Right atrium auricular region (tissue), 2 donors: Measurements from ENCODE around the gene STXBP2. TPM values are rescaled to one million over a fixed set of nuclear protein-coding genes. Genes with fewer than 3 reads are reported as not detected.

ENCODE experiments used
- DNase-seq: peaks from one replicate; pipeline ENCODE4 v3.0.0-alpha.2; 2019; ENCODE audit warnings: low spot score
- H3K27ac ChIP-seq, 2 donors: fragments of 200-600 bp; sonication (generic); 1 replicate in 1 of 2; 2 replicates in 1 of 2; pipeline ENCODE4 v1.5.1; 2016 to 2019
- H3K27me3 ChIP-seq, 2 donors: fragments of 200-600 bp; sonication (generic); one replicate each; pipeline versions ENCODE4 v1.5.1 to v1.6.0; 2017 to 2019
- H3K36me3 ChIP-seq: fragments of 200-600 bp; sonication (generic); one replicate; pipeline ENCODE4 v1.5.1; 2016
- H3K4me1 ChIP-seq, 2 donors: fragments of 200-600 bp; sonication (generic); one replicate each; pipeline versions ENCODE4 v1.5.1 to v1.6.0; 2017 to 2019
- H3K4me3 ChIP-seq, 2 donors: fragments of 200-600 bp; sonication (generic); 1 replicate in 1 of 2; 2 replicates in 1 of 2; pipeline ENCODE4 v1.5.1; 2017 to 2019; ENCODE audit warnings: mild to moderate bottlenecking in 1 of 2, moderate library complexity in 1 of 2
- H3K9me3 ChIP-seq, 2 donors: fragments of 200-600 bp; sonication (generic); one replicate each; pipeline ENCODE4 v1.5.1; 2019
- total RNA-seq, 2 donors: library from RNA; depleted of rRNA; stranded (reverse); fragments of >200 nt; gene quantifications; one replicate each; pipeline ENCODE4 v1.1.0, GENCODE V29; 2016
- TF ChIP-seq, protein P1 (sequence below), 2 donors: fragments of 200-600 bp; sonication (generic); IDR thresholded peaks; one replicate each; pipeline ENCODE4 v1.5.1; 2019; ENCODE audit warnings: antibody characterized with exemption in 2 of 2

Gene STXBP2
- total RNA-seq, 2 donors from 2014 or later: 6.4 to 14.9 TPM

- H3K4me3 ChIP-seq: peak within 1 kb of the TSS; percentile 82 to 96
- peaks cover 0 to 35% of the 10 kb centered on the region in 2 donors for H3K4me1 ChIP-seq
- H3K27ac ChIP-seq: peak within 1 kb of the TSS; percentile 63 to 85
- TF ChIP-seq, protein P1, sequence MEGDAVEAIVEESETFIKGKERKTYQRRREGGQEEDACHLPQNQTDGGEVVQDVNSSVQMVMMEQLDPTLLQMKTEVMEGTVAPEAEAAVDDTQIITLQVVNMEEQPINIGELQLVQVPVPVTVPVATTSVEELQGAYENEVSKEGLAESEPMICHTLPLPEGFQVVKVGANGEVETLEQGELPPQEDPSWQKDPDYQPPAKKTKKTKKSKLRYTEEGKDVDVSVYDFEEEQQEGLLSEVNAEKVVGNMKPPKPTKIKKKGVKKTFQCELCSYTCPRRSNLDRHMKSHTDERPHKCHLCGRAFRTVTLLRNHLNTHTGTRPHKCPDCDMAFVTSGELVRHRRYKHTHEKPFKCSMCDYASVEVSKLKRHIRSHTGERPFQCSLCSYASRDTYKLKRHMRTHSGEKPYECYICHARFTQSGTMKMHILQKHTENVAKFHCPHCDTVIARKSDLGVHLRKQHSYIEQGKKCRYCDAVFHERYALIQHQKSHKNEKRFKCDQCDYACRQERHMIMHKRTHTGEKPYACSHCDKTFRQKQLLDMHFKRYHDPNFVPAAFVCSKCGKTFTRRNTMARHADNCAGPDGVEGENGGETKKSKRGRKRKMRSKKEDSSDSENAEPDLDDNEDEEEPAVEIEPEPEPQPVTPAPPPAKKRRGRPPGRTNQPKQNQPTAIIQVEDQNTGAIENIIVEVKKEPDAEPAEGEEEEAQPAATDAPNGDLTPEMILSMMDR (IDR thresholded peaks at IDR 0.05): no peak
- peaks cover 16% of the 10 kb centered on the region for H3K36me3 ChIP-seq
- no peaks in the 10 kb centered on the region for H3K9me3 ChIP-seq
- H3K27me3 ChIP-seq: no peaks in the 10 kb centered on the region
- peak; percentile 99 for DNase-seq
These were observed 7.4 kb upstream of the STXBP2 start, which contains the start of the genes PET100 and XAB2 for GRCh38 chr19:7629347-7630054. Gene PET100 (plus strand): TSS chr19:7629793. CDS start chr19:7629834, 41 bp downstream. Gene XAB2 (minus strand): TSS chr19:7629545. CDS start chr19:7629527, 18 bp downstream.

DNA sequence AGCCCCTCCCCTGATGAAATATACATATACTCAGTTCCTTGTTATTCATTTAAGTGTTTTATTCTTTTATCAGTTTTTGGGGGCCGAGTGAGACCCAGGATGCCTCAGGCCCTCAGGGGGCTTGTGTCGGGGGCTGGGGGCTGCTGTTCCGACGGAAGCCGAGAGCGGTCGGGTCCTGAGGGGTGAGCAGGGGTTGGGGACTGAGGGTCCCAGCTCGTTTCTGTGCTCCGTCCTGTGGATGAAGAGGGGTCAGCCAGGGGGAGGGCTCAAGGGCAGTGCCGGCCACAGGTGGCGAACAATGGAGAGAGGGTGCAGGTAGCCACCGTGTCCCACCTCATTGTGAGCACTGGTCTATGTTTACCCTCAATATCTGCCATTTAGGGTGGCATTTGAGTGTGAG lies 5.3 kb upstream of the STXBP2 start:
- Histone ChIP-seq H3K9me3 (no peaks in the 10 kb centered on the region), H3K4me1 (peaks cover 0 to 42% of the 10 kb centered on the region in 2 donors), H3K4me3 (no peak overlapping the region), H3K36me3 (no peaks in the 10 kb centered on the region), H3K27ac (no peak overlapping the region), H3K27me3 (peaks cover 0 to under 1% of the 10 kb centered on the region in 2 donors)
- TF ChIP-seq, protein P1 (IDR thresholded peaks at IDR 0.05): no peak
- DNase-seq: no peak

GRCh38 chr19:7632340-7633203 lies 4.3 kb upstream of the STXBP2 start:
- peaks cover 0 to 9% of the 10 kb centered on the region in 2 donors for H3K27me3 ChIP-seq
- no peaks in the 10 kb centered on the region for H3K9me3 ChIP-seq
- no peak overlapping the region for H3K27ac ChIP-seq
- DNase-seq: no peak
- TF ChIP-seq, protein P1 (IDR thresholded peaks at IDR 0.05): no peak
- no peak overlapping the region for H3K4me3 ChIP-seq
- peaks cover 0 to 35% of the 10 kb centered on the region in 2 donors for H3K4me1 ChIP-seq
- no peaks in the 10 kb centered on the region for H3K36me3 ChIP-seq

DNA sequence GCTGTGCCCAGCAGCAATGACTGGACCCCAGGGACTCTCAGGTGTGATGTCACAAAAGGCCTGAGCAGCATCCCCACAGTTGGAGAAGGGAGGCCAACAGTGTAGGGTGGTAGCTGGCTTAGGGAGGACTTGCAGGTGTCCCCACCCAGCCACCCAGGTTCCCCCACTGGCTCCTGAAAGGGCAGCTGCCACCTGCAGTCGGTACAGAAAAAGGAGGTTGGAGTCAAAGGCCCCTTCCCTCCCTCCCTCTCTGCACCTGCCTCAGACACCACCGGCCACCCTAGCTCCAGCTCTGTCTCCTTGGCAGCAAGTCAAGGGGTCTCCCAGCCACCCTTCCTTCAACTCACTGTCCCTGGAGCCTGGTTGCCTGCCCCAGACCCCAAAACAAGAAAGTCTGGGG lies 3.2 kb upstream of the STXBP2 start, which contains the start of gene PCP2:
TSS of gene PCP2 (minus strand) at position 22 of the 400 bp plus-strand sequence. CDS start 262 bp downstream, outside the sequence.
- H3K4me1 ChIP-seq: peaks cover 0 to 24% of the 10 kb centered on the region in 2 donors
- H3K9me3 ChIP-seq: no peaks in the 10 kb centered on the region
- H3K36me3 ChIP-seq: no peaks in the 10 kb centered on the region
- TF ChIP-seq, protein P1 (IDR thresholded peaks at IDR 0.05): no peak
- no peak for DNase-seq
- H3K4me3 ChIP-seq: no peak within 1 kb of the TSS
- H3K27ac ChIP-seq: no peak within 1 kb of the TSS
- peaks cover 0 to 10% of the 10 kb centered on the region in 2 donors for H3K27me3 ChIP-seq

GRCh38 chr19:7635670-7636069 lies 1.2 kb upstream of the STXBP2 start:
- TF ChIP-seq, protein P1 (IDR thresholded peaks at IDR 0.05): no peak
- no peak for DNase-seq
- Histone ChIP-seq H3K9me3 (no peaks in the 10 kb centered on the region), H3K4me3 (no peak overlapping the region), H3K36me3 (no peaks in the 10 kb centered on the region), H3K27ac (no peak overlapping the region), H3K4me1 (peaks cover 0 to 13% of the 10 kb centered on the region in 2 donors), H3K27me3 (peaks cover 0 to 10% of the 10 kb centered on the region in 2 donors)
